Neural progenitor cell (in vitro differentiated cells): Measurements from ENCODE around the gene MGLL. TPM values are rescaled to one million over a fixed set of nuclear protein-coding genes. Genes with fewer than 3 reads are reported as not detected.
A peak's percentile ranks its signal among the peaks of the same experiment; 100 is the strongest.

Experiments
- DNase-seq: peaks from one replicate; pipeline ENCODE4 v3.0.0-alpha.2; 2016; ENCODE audit warnings: low spot score
- H2AFZ ChIP-seq: fragments of 200-600 bp; sonication (generic); replicated peaks from 2 replicates; pipeline ENCODE4 v1.6.1; 2016; ENCODE audit warnings: antibody characterized with exemption
- H3F3A ChIP-seq: fragments of 200-600 bp; sonication (generic); 2 replicates; pipeline ENCODE4 v1.6.1; 2016; ENCODE audit warnings: antibody characterized with exemption, low read depth
- H3K27ac ChIP-seq: fragments of 200-600 bp; sonication (generic); 2 replicates; pipeline ENCODE4 v1.5.1; 2016; ENCODE audit warnings: mild to moderate bottlenecking
- H3K27me3 ChIP-seq: fragments of 200-600 bp; sonication (generic); 2 replicates; pipeline ENCODE4 v1.6.1; 2016; ENCODE audit warnings: mild to moderate bottlenecking, moderate library complexity
- H3K36me3 ChIP-seq: fragments of 200-600 bp; sonication (generic); 2 replicates; pipeline ENCODE4 v1.5.1; 2016
- H3K4me1 ChIP-seq: fragments of 200-600 bp; sonication (generic); 2 replicates; pipeline ENCODE4 v1.6.1; 2016; ENCODE audit warnings: mixed run types
- H3K4me2 ChIP-seq: fragments of 200-600 bp; sonication (generic); 2 replicates; pipeline ENCODE4 v1.6.1; 2016
- H3K4me3 ChIP-seq: fragments of 200-600 bp; sonication (generic); 2 replicates; pipeline ENCODE4 v1.5.1; 2016
- H3K79me2 ChIP-seq: fragments of 200-600 bp; sonication (generic); 2 replicates; pipeline ENCODE4 v1.6.1; 2016; ENCODE audit warnings: low read depth
- H3K9ac ChIP-seq: fragments of 200-600 bp; sonication (generic); 2 replicates; pipeline ENCODE4 v1.6.1; 2016
- H3K9me3 ChIP-seq: fragments of 200-600 bp; sonication (generic); 2 replicates; pipeline ENCODE4 v1.5.1; 2016; ENCODE audit warnings: low read depth
- H4K20me1 ChIP-seq: fragments of 200-600 bp; sonication (generic); 2 replicates; pipeline ENCODE4 v1.6.1; 2016; ENCODE audit warnings: low read depth
- H3K27ac Mint-ChIP-seq: 3 replicates; pipeline ENCODE4 v1.8.0; 2021; ENCODE audit warnings: mixed read lengths
- H3K27me3 Mint-ChIP-seq: 2 replicates; pipeline ENCODE4 v1.8.0; 2022; ENCODE audit warnings: low read depth, mild to moderate bottlenecking, inconsistent platforms, moderate library complexity, mixed read lengths; ENCODE audit not compliant: insufficient read depth
- H3K36me3 Mint-ChIP-seq: 3 replicates; pipeline ENCODE4 v1.8.0; 2021; ENCODE audit warnings: mixed read lengths
- H3K4me1 Mint-ChIP-seq: 3 replicates; pipeline ENCODE4 v1.8.0; 2021; ENCODE audit warnings: mixed read lengths
- H3K4me3 Mint-ChIP-seq: 3 replicates; pipeline ENCODE4 v1.8.0; 2021; ENCODE audit warnings: mild to moderate bottlenecking, moderate library complexity, mixed read lengths
- H3K9me3 Mint-ChIP-seq: 3 replicates; pipeline ENCODE4 v1.8.0; 2020; ENCODE audit warnings: mixed read lengths
- CTCF ChIP-seq: fragments of 200-600 bp; sonication (generic); IDR thresholded peaks from 2 replicates; pipeline ENCODE4 v1.5.1; 2017; ENCODE audit warnings: antibody characterized with exemption, mild to moderate bottlenecking
- EZH2 ChIP-seq: fragments of 200-600 bp; sonication (generic); IDR thresholded peaks from 2 replicates; pipeline ENCODE4 v1.6.1; 2017; ENCODE audit warnings: antibody characterized with exemption, mild to moderate bottlenecking, moderate library complexity
- EZH2phosphoT487 ChIP-seq: fragments of 200-600 bp; sonication (generic); IDR thresholded peaks from 2 replicates; pipeline ENCODE4 v1.6.1; 2017; ENCODE audit warnings: antibody characterized with exemption
- total RNA-seq: library from RNA; depleted of rRNA; stranded (reverse); fragments of >200 nt; gene quantifications from 2 replicates; pipeline ENCODE4 v1.2.3, GENCODE V29; 2015; ENCODE audit warnings: low replicate concordance

MGLL gene
- total RNA-seq, 1 donor from 2014 or later, result 0.15 TPM

GRCh38 chr3:127680798-127681221 lies 141.5 kb downstream of the MGLL start:
- Histone ChIP-seq H3K79me2 (no peaks in the 10 kb centered on the region), H3K27me3 (no peaks in the 10 kb centered on the region), H3K9ac (no peak overlapping the region), H3K4me3 (no peak overlapping the region), H3F3A (peaks cover 8% of the 10 kb centered on the region), H3K27ac (no peak overlapping the region), H3K4me2 (no peak overlapping the region), H3K36me3 (no peaks in the 10 kb centered on the region), H4K20me1 (no peaks in the 10 kb centered on the region), H3K9me3 (no peaks in the 10 kb centered on the region), H2AFZ (no peak overlapping the region), H3K4me1 (no peaks in the 10 kb centered on the region)
- Mint-ChIP-seq H3K9me3 (no peaks in the 10 kb centered on the region), H3K36me3 (peaks cover 3% of the 10 kb centered on the region), H3K27ac (no peak overlapping the region), H3K27me3 (peaks cover 4% of the 10 kb centered on the region), H3K4me3 (no peak overlapping the region), H3K4me1 (peaks cover 7% of the 10 kb centered on the region)
- no peak for DNase-seq
- TF ChIP-seq CTCF, result no peak
- no peak for TF ChIP-seq EZH2phosphoT487
- no peak for TF ChIP-seq EZH2

GRCh38 chr3:127680146-127680661 lies 142.1 kb downstream of the MGLL start:
- H3K4me1 Mint-ChIP-seq, result peaks cover 7% of the 10 kb centered on the region
- Histone ChIP-seq H3K79me2 (no peaks in the 10 kb centered on the region), H3K4me2 (no peak overlapping the region), H3K36me3 (no peaks in the 10 kb centered on the region), H3F3A (peaks cover 8% of the 10 kb centered on the region), H3K9ac (no peak overlapping the region), H4K20me1 (no peaks in the 10 kb centered on the region), H2AFZ (no peak overlapping the region), H3K4me3 (no peak overlapping the region), H3K27ac (no peak overlapping the region), H3K27me3 (no peaks in the 10 kb centered on the region), H3K4me1 (no peaks in the 10 kb centered on the region), H3K9me3 (no peaks in the 10 kb centered on the region)
- TF ChIP-seq EZH2phosphoT487 (no peak), EZH2 (no peak), CTCF (no peak)
- DNase-seq, result no peak
- peaks cover 4% of the 10 kb centered on the region for H3K27me3 Mint-ChIP-seq
- H3K4me3 Mint-ChIP-seq, result no peak overlapping the region
- peak overlapping the region; percentile 25 for H3K27ac Mint-ChIP-seq
- H3K36me3 Mint-ChIP-seq, result peaks cover 3% of the 10 kb centered on the region
- no peaks in the 10 kb centered on the region for H3K9me3 Mint-ChIP-seq

GRCh38 chr3:127679534-127680145 lies 142.7 kb downstream of the MGLL start:
- peaks cover 3% of the 10 kb centered on the region for H3K36me3 Mint-ChIP-seq
- H3K79me2 ChIP-seq, result no peaks in the 10 kb centered on the region

More at GRCh38 chr3:127679534-127680145, 142.7 kb downstream of the MGLL start:
- peak; percentile 56 for DNase-seq
- H3K9me3 Mint-ChIP-seq, result no peaks in the 10 kb centered on the region
- H3K9ac ChIP-seq, result no peak overlapping the region
- no peak overlapping the region for H3K4me3 Mint-ChIP-seq
- H3K9me3 ChIP-seq, result no peaks in the 10 kb centered on the region
- H3K27me3 Mint-ChIP-seq, result peaks cover 5% of the 10 kb centered on the region
- H3K27ac ChIP-seq, result no peak overlapping the region
- no peaks in the 10 kb centered on the region for H4K20me1 ChIP-seq
- no peaks in the 10 kb centered on the region for H3K4me1 ChIP-seq
- H3K4me2 ChIP-seq, result no peak overlapping the region
- peak overlapping the region; percentile 25 for H3K27ac Mint-ChIP-seq
- TF ChIP-seq EZH2 (no peak), EZH2phosphoT487 (no peak), CTCF (peak; percentile 52)
- H2AFZ ChIP-seq, result no peak overlapping the region
- no peaks in the 10 kb centered on the region for H3K36me3 ChIP-seq
- peaks cover 8% of the 10 kb centered on the region for H3F3A ChIP-seq
- peaks cover 10% of the 10 kb centered on the region for H3K4me1 Mint-ChIP-seq
- H3K27me3 ChIP-seq, result peaks cover 3% of the 10 kb centered on the region
- no peak overlapping the region for H3K4me3 ChIP-seq
